Measurements from ENCODE around the gene CCNG2.
A peak's percentile ranks its signal among the peaks of the same experiment; 100 is the strongest.

The CCNG2 gene

DNA sequence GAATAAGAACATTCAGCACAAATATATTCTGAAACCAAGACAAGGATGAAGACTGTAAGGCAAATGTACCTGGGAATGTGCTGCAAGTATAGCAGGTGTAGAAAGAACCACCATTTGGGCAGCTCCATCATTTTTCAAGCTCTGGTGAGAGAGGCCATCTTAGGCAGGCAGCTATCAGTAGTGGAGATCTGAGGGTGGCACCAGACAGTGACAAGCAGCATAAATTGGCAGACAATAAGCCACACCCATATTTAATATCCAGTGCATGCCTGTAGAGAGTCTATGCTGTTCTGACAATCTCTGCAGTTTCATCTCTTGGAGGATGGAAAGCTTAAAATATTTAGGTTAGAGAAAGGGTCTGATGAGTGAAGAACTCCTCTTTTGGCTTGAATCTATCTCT, 22.5 kb downstream of the CCNG2 start:
- no peak for DNase-seq

DNA sequence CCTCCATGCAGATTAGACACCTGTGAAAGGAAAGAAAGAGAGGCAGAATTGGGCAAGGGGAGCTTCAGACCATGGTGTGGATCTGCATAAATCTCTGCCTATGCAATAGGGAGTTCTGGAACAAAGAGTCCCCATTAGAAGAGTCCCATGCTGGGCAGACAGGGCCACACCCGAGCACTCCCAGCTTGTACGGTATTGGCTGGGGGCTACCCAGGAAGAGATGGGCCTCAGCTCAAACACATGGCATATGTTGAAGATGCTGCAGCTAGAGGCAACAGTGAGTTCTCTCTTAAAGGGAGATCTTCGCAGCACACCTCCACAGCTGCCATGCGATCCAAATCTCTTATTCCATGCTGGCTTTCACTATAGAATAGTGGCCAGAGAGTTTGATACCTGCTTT, 24.7 kb downstream of the CCNG2 start:
- no peak for DNase-seq

DNA sequence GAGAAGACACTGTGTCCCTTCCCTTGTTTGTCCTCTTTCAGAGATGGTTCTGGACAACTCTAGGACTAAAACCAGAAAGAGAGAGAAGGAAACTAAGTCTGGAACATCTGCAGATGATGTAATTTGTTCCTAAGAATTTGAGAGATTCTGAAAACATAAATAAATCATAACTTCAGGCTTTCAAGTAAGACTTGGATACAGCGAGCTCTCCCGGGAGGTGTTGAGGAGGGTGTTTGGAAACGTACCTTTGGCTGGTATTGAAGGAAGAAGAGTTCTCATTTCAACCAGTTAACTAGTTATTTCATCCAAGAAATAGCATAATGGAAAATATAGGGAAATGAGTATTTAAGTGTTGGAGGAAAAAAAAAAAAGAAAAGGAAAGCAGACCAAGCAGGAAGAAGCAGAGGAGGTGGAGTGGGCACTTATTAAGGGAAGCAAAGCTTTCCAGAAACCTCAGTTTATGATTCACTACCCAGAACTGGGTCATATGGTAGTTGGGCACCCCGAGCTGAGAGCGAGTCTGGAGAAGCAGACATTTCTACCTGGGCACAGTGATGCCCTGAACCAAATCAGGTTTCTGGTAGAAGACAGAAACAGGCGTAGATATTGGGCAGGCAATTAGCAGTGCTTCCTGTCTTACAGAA, 26.9 kb downstream of the CCNG2 start:
- no peak for DNase-seq

DNA sequence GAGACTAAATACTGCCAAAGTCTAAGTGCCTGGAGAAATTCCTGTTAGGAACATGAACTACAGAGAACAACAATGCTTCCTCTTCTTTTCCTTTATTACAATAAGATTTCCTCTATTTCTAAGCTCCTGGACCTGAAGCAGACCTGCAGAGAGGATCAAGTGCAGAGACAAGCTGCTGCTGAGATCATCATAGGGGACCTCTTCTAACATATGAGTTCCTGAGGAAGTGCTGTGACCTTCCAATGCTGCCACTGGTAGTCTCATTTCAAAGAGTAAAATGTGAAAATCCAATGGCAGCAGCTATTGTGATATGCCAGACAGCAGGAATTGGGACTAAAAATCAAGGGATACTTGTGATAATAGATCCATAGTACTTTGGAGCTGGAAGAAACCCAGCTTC, 28.0 kb downstream of the CCNG2 start:
- no peak for DNase-seq

DNA sequence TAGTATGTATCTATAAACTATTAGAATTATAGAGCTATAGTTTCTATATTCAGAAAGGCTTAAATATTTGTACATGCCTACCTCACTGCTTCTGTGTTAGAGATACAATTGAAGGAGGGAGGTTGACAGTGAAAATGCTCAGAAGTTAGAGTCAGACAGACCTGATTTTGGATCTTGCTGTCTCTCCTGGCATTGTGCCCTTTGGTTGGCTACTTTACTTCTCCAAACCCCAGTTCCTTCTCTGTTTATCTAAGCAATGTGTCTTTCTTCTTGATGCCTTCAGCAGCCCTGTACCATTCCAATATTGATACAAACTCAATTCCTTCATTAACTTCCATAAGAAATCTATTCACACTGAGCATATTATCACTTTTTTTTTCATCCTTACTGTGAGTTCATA, 28.7 kb downstream of the CCNG2 start:
- no peak for DNase-seq

DNA sequence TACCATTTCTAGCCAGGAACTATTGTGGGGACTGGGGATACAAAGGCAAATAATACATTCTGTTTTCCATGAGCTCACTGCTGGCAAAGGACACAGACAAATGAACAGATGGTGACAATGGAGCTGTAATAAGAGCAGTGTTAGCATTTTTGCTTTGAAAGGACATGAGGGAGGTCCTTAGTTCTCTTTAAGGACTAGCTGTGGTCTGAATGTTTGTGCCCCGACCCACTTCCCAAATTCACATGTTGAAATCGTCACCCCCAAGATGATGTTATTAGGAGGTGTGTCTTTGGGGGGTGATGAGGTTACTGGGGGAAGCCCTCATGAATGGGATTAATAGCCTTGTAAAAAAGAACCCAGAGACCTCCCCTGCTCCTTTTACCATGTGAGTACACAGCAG, 30.3 kb downstream of the CCNG2 start:
- DNase-seq: no peak

DNA sequence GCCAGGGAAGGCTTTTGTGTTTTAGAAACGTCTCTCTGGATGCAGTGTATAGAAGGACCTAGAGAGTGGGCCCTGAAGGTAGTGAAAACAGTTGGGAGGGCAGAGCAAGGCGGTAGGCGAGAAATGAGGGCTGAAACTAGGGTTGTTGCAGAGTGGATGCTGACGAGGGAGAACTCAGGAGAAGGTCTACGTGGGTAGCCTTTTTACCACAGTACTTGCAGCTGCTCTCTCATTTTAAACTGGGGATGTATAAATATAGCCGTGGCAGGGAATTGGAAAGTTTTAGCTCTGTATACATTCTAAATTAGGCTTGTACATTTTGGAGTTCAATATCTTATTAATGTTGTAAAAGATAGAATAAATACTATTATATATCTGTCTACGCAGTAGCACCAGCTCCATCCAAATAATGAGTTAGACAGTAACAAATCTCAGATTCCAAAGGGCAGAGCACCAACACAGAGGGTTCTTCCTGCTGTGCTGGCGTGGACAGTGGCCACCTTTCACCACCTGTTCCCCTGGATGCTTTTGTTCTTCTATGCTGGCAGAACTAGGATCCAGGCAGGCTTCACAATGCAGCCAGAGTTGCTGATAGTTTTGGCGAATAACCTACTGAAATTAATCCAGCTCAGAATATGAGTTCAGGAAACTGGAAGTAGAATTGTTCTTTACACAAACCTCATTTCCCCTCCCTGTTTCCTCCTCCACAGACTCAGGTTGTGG, 31.7 kb downstream of the CCNG2 start:
- no peak for DNase-seq

DNA sequence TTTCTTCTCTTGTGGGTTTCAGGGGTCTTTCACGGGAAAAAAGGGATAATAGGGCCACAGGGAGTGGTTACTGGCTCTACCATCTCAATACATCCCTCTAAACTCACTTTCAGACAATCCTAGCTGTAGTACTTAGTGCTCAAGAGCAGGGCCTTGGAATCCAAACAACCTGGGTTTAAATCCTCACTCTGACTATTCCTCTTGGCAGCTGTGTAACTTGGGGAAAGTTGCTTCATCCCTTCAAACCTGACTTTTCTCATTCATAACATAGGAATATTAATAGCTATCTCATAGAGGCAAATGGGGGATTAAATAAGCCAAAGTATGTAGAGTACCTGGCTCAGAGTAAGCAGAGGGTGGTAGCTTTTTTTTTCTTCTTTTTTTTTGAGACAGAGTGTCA, 32.4 kb downstream of the CCNG2 start:
- DNase-seq: no peak

DNA sequence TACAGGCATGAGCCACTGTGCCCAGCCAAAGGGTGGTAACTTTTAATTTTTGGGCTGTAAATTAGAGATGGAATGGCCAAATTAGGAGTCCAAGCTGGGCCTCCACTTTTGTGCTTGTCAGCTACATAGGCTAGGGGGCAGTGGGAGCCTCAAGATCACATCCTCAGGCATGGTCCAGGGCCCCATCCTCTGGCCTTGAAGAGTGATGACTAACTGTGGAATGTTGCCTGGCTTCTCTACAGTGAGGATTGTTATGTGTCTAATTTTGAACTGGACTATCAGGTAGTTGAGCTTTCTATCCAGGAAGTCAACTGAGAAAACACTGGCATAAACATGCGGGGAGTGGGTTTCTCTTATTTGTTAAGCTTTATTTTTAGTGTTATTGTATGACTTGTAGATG, 33.0 kb downstream of the CCNG2 start:
- DNase-seq: no peak

DNA sequence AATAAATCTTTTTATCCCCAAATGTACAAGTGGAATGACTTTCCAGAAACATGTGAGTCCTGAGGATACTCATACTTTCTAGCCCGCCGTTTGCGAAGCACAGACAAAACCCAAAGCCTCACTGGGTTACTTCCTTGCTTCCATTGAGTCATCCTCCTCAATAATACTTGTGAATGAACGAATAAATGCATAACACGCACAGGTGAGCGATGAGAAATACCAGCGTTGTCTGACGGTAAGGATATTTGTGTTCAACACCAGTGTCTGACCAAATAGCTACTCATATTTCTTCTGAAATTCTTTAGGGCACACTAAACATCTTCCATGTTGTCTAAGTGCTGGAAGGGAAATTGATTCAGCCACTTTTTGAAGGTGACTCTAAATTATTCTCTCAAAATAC, 36.0 kb downstream of the CCNG2 start:
- DNase-seq: no peak

DNA sequence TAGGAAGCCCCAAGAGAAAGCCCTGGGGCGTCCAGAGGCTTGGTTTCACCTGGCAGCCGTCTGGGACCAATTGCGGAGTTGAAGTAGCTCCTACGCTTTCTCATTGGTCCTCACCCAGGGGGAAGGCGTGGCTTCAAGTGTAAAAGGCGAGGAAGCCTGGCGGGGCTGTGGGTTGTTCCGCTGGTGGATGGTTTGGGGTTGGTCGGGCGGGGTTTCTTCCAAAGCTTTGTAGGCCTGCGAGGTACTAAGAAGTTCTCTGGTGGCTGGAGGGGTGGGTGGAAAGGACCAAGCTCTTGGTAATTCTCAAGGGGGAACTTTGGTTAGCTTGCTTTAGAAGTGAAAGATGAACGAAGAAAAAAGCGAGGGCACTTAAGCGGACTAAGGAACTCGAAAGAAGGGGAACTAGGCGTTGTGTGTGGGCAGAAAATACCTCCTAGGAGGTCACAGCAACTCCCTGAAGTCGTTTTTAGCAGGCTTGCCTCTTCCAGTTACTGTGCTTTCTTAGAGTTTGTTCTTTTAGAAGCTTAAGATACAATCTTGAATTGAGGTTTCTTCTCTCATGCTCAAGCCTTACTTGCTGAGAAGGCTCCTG, 36.6 kb downstream of the CCNG2 start:
- DNase-seq: no peak

DNA sequence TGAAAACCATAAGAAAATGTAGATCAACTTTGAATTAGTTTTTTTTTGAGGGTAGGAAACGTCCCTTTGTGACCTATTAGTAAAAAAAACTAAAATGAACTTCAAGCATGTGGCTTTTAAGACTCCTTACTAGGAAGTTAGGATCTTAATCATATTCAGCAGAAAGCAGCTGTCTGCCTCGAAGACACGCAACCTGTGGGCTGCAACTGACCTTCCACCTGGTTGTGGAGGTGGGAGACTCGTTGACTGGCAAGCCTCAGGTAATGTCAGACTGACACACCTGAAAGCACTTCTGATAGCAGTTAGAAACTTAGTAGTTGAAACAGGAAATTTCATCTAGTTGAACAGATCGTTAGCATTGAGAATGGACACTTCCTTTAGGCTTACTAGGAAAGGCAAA, 37.4 kb downstream of the CCNG2 start:
- DNase-seq: no peak

DNA sequence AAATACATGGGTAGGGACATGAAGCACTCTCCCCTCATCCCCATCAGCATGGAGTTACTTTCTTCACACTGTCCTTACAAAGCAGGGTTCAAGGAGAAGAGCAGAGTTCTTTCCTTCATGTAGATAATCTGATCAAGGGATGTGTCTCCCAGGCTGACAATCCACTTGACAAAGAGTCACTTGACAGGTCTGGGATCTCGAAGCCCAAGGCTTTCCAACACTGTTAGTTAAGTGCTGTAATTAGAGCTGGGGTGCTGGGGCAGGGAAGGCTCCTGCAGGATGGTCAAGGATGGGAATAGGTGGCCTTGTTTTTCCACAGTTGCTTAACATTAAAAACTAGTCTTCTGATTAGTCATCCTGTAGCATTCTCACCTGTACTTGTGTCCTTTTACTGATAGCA, 38.0 kb downstream of the CCNG2 start:
- no peak for DNase-seq

DNA sequence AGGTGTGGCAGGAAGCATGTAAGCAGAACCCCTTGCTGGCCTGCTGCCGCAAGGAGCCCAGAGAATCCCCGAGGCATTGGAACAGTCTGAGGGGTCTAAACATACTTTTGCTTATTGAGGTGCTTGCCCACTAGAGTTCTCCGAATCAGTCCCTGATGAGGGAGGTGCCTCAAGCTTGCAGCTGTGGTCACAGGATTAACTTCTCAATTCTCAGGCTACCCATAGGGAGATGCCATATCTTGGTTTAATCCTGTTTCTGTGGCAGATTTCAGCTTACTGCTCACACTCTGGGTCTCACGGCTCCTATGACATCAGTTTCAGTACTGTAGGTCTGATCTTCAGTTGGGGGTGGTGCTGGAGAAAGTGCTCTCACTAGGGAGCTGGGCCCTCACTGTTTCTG, 39.9 kb downstream of the CCNG2 start:
- no peak for DNase-seq

DNA sequence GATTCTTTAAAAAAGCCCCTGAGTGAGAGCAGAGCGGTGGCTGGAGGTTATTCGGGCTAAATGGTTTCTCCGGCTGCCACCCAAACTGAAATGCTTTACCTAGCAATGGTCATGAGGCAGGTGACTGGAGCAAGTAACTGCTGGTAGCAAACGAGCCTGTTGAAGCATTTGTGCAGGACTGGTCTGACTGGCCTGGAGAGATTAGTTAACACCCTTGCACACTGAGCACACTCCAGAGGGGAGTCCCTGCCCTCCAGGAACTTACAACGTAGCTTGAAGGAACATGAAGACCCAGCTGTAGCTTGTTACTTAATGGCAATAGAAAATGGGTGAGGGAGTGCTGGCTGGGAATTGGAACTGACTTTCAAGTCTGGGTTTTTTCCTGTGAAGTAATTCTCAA, 40.4 kb downstream of the CCNG2 start:
- no peak for DNase-seq

DNA sequence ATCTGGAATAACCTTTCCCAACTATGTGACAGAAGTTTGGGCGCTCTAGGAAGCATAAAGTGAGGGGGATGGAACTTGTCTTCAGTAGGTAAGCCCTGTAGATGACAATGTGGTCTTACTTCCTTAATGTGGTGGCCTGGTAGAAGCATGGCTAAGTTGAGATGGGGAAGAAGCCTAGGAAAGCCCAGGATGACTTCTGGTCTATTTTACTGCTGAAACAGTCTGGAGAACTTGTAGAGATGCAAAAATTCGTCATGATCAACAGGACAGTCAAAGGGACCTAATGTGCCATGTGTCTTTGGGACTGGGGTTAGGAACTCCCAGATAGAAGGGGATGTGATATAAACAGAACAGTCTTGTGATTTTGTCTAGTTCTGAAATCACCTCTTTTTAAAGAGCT, 40.8 kb downstream of the CCNG2 start:
- DNase-seq: no peak

DNA sequence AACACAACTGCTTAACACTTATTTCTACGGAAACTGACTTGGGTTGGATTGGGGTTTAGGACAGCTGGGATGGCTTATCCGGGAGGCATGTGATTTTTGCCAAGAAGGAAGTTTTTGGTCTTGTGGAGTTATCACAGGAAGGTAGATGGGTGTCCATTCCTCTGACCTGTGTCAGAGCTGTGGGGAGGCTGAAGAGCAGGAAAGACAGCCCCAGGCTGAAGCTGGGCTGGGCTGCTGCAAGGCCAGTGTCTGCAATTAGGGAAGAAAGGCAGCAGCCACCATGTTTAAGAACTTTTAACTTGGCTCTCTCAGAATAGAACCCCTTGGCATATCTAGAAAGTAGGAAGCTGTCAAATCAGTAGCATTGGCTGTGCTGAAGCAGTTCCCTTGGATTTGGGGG, 42.3 kb downstream of the CCNG2 start:
- no peak for DNase-seq

DNA sequence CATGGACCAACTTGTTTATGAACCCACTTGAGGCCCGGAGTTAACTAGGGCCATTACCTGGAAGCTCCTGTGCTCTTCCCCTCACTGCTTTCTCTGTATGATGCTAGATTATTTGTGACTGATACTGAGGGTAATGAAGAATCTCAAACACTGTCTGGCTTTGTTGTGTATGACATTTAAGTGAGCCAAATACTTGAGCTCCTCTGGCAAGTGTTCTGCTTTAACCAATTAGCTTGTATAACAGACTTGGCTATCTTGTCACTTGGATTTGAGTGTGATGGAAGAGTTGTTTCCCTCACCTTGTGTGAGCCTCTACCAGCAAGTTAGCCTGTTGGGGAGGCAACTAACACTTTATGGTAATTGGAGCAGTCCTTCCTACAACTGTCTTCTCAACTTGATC, 42.7 kb downstream of the CCNG2 start:
- DNase-seq: no peak

DNA sequence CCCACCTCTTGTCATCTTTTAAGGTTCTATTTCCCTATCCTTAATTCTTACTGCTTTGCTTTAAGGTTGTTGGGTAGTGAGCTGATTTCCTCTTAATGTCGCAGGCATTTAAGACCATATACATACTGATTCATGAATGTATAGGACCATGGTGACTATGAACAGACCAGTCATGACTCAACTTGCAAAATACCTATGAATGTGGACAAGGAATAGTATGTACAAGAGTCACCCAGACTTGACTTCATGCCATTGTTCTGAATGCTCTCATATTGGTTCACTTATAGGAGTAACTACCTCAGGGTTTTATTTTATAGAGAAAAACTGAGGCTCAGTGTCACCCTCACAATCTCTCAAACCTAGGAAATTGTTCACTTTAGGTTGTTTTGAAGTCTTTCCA, 44.3 kb downstream of the CCNG2 start:
- no peak for DNase-seq

DNA sequence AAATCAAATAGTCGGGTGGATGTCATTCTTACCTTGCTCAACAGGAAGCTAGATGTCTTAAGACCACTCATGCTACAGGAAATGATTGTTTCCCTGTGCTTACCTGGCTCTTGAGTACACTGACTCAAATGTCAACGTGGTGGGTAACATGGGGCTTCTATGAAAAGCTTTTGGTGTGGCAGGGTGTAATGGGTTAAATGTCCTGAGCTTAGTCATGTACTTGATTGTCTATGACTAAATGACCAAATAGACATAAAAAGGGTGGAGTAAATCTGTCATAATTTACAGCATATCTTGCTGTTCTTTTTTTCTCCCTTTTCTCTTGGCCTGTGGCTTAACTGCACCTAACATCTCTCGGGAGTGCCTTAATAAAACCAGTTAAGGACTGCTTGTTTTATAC, 44.9 kb downstream of the CCNG2 start:
- no peak for DNase-seq

DNA sequence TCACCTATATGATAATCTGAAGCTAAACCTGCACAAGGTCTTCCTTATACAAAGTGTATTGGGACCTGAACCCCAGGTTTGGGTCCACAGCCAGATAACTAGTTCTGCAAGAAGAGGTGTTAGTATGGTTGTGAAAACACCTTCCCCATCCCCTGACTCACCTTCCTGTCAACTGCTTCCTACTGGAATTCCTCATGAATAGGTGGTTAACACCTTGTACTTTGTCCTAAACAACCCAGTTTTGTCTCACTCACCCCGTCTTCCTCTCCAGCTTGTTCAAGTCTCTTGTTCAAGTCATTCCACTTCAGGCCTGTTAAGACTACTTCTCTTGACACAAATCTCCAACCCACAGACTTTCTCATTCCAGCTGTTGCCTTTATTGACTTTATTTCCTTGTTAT, 45.5 kb downstream of the CCNG2 start:
- DNase-seq: no peak

DNA sequence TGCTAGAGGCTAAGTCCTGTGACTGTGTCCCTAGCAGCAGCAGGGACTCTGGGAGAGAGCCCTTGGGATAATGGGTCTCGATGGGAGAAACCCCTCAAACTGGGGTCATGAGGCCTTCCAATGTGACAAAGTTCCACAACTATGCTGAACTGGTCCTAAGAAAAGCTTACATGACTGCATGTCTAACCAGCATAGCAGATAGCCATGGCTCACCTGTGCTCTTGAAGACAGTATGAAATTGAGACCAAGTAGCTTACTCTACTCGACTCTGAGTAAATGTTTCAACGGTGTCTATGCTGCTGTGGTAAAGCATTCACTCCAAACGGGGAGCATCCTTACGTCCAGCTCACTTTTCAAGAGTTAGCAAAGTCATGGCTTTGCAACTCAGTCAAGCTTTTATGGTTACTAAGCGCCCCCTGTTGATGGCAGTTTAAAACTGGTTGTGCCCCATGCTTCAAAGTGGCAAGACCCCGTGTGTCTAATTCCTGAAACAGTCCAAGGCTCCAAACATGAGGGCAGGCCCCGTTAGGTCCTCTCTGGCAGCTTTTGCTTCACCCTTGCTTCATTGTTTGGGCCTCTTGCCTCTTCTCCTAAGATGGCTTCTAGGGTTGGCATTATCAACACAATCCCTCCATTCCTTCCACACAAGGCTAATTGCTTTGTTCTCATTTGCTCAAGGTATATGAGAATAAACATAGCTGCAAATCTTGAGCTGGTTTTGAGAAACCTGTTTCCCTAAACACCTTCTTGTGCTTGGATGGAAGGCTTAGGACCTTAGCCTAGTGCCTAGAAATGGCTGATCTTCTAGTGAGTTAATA, 46.6 kb downstream of the CCNG2 start:
- peak; percentile 9 for DNase-seq

DNA sequence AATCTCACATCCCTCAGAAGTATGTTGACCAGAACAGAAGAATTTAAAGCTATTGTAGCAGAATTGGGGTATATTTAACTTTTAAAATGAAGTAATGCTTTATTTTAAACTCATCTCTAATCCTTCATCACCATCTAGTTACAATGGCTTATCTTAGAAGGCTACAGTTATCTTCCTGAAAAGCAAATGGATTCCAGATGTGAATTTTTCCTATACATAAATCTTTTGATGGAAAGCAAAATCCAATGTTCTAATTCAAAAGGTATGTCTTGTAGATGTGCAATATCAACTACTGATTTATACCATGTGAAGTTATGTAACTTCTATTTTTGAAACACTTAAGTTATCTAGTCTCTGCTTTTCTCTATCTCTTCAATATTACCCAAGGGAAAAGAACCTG, 47.6 kb downstream of the CCNG2 start:
- no peak for DNase-seq

DNA sequence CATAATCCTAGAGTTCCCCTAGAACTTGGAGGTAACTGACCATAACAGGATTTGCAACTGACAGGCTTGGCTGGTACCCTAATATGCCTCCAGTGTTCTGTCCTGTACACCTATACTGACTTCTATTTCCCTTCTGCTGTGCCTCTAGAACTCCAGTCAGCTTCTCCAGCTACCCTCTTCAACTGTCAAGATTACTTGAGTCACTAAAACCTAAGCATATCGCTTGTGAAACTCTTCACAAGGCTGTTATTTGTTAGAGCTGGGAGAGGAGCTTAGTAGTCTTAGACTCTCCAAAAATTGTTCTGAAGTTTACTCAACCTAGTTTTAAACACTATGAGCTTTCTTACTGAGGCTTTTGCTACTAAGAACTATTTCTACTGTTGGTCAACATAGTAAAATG, 52.0 kb downstream of the CCNG2 start:
- DNase-seq: no peak

Data from NCI-H226 (cell line).